Common myeloid progenitor, CD34-positive (primary cell): ENCODE measurements around the gene CYP24A1.

Source experiments
- CTCF ChIA-PET: fragments of 350-600 bp; sonication (Branson Sonifier 250); formaldehyde crosslinking; loops from one replicate; lab custom pipeline; 2021; ENCODE audit warnings: antibody characterized with exemption; lab: Charles Lee
- POLR2A ChIA-PET: fragments of 350-600 bp; sonication (Branson Sonifier 250); formaldehyde crosslinking; loops from one replicate; lab custom pipeline; 2021; ENCODE audit warnings: antibody characterized with exemption; lab: Charles Lee
- DNase-seq, 3 donors: peaks; one replicate each; pipeline versions ENCODE4 v3.0.0 to v3.0.0-alpha.2; 2013
- H3K27ac ChIP-seq, 2 experiments: 1 replicate in 1 of 2; 2 replicates in 1 of 2; pipeline ENCODE4 v1.7.0; 2013; ENCODE audit warnings: inconsistent platforms in 2 of 2, low read length in 2 of 2, mild to moderate bottlenecking in 2 of 2, low read depth in 1 of 2, moderate library complexity in 1 of 2; ENCODE audit not compliant: severe bottlenecking in 2 of 2, insufficient read depth in 1 of 2, poor library complexity in 1 of 2
- H3K27me3 ChIP-seq, 5 experiments: replicated peaks in 2 of 5; 1 replicate in 3 of 5; 2 replicates in 2 of 5; pipeline versions ENCODE4 v1.6.1 to v1.7.0; 2013; ENCODE audit warnings: low read length in 4 of 5, mild to moderate bottlenecking in 2 of 5, moderate library complexity in 2 of 5, inconsistent platforms in 1 of 5; ENCODE audit not compliant: insufficient read depth in 5 of 5, control insufficient read depth in 4 of 5
- H3K36me3 ChIP-seq, 4 experiments: 1 replicate in 2 of 4; 2 replicates in 2 of 4; pipeline versions ENCODE4 v1.6.1 to v1.7.0; 2013; ENCODE audit warnings: low read length in 3 of 4, control low read depth in 1 of 4, mild to moderate bottlenecking in 1 of 4; ENCODE audit not compliant: control insufficient read depth in 4 of 4, insufficient read depth in 4 of 4
- H3K4me1 ChIP-seq, 4 experiments: 1 replicate in 3 of 4; 2 replicates in 1 of 4; pipeline versions ENCODE4 v1.6.1 to v1.7.1; 2013; ENCODE audit warnings: low read length in 3 of 4, mild to moderate bottlenecking in 3 of 4, control low read depth in 1 of 4, inconsistent platforms in 1 of 4, moderate library complexity in 1 of 4; ENCODE audit not compliant: control insufficient read depth in 4 of 4, insufficient read depth in 4 of 4; ENCODE audit errors: control extremely low read depth in 1 of 4
- H3K4me3 ChIP-seq, 7 experiments: 1 replicate in 4 of 7; 2 replicates in 3 of 7; pipeline versions ENCODE4 v1.5.1 to v1.7.0; 2013; ENCODE audit warnings: mild to moderate bottlenecking in 7 of 7, low read length in 6 of 7, moderate library complexity in 6 of 7, inconsistent platforms in 2 of 7, low read depth in 2 of 7, control low read depth in 1 of 7; ENCODE audit not compliant: insufficient read depth in 4 of 7, control insufficient read depth in 1 of 7; ENCODE audit errors: extremely low read depth in 1 of 7
- H3K9me3 ChIP-seq, 5 experiments: 1 replicate in 4 of 5; 2 replicates in 1 of 5; pipeline versions ENCODE4 v1.6.1 to v1.7.1; 2013; ENCODE audit warnings: low read length in 4 of 5, mild to moderate bottlenecking in 2 of 5, inconsistent platforms in 1 of 5, low read depth in 1 of 5, moderate library complexity in 1 of 5; ENCODE audit not compliant: control insufficient read depth in 4 of 5, insufficient read depth in 2 of 5; ENCODE audit errors: control extremely low read depth in 1 of 5
- WGBS: methylation state at CpG from one replicate; pipeline ENCODE4 v1.1.5; 2013; ENCODE audit not compliant: insufficient coverage; 5-methylcytosine and 5-hydroxymethylcytosine counted together

CYP24A1 gene

DNA sequence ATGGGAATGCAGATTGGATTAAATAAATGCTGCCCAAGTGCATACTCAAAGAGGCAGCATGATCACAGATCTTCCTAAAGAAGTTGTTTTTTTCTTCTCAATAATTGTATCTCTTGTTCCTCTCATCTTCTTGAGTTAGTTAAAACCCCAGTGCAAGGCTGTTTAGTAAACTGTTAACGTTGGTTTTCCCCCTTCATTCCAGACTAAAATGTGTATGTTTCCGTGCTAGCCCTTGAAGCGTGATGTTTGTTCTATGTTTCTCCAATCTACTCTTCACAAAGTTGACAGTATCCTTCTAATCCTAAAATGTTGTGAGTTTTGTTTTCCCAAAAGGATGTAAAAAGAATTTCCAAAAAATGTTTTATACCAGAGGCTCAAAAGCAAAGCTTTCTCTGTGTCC lies 15.6 kb downstream of the CYP24A1 start:
- no peak overlapping the region for H3K4me3 ChIP-seq
- whole genome bisulfite sequencing = 81% methylated on average over 3 of the region's 3 CpGs
- ChIA-PET CTCF (no interaction called here), POLR2A (no interaction called here)
- H3K4me1 ChIP-seq = no peaks in the 10 kb centered on the region
- no peaks in the 10 kb centered on the region for H3K9me3 ChIP-seq
- no peaks in the 10 kb centered on the region for H3K36me3 ChIP-seq
- no peak overlapping the region for H3K27ac ChIP-seq
- peaks cover 0 to 23% (median 11%) of the 10 kb centered on the region in 5 experiments for H3K27me3 ChIP-seq
- no peak for DNase-seq

DNA sequence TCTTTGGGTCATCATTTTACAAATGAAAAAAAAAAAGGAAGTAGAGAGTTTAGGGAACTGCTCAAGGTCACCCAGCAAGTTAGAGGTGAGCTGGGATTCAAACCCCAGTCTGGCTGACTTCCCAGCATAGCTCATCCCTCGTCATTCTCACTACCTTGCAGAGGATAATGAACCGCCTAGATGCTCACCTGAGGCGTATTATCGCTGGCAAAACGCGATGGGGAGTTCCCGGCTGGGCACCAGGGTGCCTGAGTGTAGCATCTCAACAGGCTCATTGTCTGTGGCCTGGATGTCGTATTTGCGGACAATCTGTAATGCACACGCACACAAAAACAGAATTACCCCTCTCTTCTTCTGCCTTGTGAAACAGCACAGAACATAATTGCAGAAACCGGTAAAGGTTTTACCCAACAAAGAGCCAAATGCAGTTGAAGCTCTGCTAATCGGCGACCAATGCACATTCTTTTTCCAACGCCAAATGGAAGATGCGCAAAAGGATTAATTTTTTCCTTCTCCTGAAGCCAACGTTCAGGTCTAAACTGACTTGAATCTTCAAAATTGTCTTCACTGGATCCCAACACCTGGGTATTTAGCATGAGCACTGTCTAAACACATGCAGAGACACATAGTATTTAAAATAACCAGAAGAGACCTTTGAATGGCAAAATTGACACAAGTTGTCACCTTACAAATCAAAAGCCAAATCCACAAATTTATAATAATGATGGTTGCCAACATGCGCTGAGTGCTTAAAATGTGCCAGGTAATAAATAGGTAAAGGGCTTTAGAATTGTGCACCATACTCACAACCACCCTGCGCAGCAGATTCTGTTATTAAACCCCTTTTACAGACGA lies 16.6 kb downstream of the CYP24A1 start:
- CTCF ChIA-PET = interaction anchor here (0.8 kb wide), 1 partner anchor 10 kb away, joined by 3 read pairs; no protein-coding TSS in a partner anchor

DNA sequence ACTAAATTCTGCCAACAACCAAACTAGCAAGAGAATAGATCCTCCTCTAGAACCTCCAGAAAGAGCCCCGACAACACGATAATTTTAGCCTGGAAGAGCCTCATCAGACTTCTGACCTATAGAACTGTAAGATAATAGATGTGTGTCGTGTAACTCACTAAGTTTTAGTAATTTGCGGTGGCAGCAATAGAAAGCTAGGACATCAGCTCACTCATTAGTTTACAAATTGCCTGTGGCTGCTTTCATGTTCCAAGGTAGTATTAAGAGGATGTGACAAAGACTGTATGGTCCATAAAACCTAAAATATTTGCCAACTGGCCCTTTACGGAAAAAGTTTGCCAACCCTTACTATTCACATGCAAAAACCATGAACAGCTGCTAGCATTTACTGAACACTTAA lies 17.3 kb downstream of the CYP24A1 start:
- no peaks in the 10 kb centered on the region for H3K9me3 ChIP-seq
- WGBS = 100% methylated on average over 1 of the region's 5 CpGs
- no peak overlapping the region for H3K27ac ChIP-seq
- no peaks in the 10 kb centered on the region for H3K4me1 ChIP-seq
- H3K4me3 ChIP-seq = no peak overlapping the region
- ChIA-PET CTCF (interaction anchor here (0.8 kb wide), 1 partner anchor 10 kb away, joined by 3 read pairs; no protein-coding TSS in a partner anchor), POLR2A (no interaction called here)
- peaks cover 0 to 14% (median 6%) of the 10 kb centered on the region in 5 experiments for H3K27me3 ChIP-seq
- H3K36me3 ChIP-seq = no peaks in the 10 kb centered on the region
- no peak for DNase-seq

More for the DNA sequence above, 16.6 kb downstream of the CYP24A1 start:
- H3K4me3 ChIP-seq = no peak overlapping the region
- POLR2A ChIA-PET = no interaction called here
- H3K9me3 ChIP-seq = no peaks in the 10 kb centered on the region
- no peak for DNase-seq
- H3K36me3 ChIP-seq = no peaks in the 10 kb centered on the region
- no peak overlapping the region for H3K27ac ChIP-seq
- no peaks in the 10 kb centered on the region for H3K4me1 ChIP-seq
- 80% methylated on average over 18 of the region's 19 CpGs for WGBS
- peaks cover 0 to 15% (median 7%) of the 10 kb centered on the region in 5 experiments for H3K27me3 ChIP-seq

DNA sequence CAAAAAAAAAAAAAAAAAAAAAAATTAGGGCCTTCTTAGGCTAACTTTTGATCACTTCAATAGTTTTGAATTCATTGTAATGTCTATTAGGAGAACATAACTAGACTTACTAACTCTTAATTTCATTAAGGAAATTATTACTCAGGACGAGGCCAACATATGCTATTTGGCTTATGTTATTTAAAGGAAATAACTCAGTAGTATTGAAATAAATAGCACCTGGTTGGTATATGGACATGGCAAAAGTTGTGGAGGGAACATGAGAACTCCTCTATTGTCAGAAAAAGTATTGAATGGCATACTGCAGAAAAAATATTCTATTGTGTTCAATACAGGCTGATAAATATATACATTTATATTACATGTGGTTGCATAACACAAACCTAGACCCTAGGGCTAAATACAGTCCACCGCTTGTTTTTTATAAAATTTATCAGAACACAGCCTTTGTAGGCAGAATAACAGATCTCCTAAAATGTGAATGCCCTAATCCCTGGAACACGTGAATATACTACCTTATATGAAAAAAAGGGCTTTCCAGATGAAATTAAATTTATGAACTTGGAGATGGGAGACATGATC lies 18.0 kb downstream of the CYP24A1 start:
- H3K4me1 ChIP-seq = no peaks in the 10 kb centered on the region
- no peak overlapping the region for H3K27ac ChIP-seq
- no peaks in the 10 kb centered on the region for H3K36me3 ChIP-seq
- CTCF ChIA-PET = no interaction called here
- no peak overlapping the region for H3K4me3 ChIP-seq
- H3K9me3 ChIP-seq = no peaks in the 10 kb centered on the region
- no CpG with 5 or more reads among the region's 3 CpGs for WGBS
- POLR2A ChIA-PET = no interaction called here
- H3K27me3 ChIP-seq = peaks cover 0 to 10% (median 4%) of the 10 kb centered on the region in 5 experiments
- no peak for DNase-seq

DNA sequence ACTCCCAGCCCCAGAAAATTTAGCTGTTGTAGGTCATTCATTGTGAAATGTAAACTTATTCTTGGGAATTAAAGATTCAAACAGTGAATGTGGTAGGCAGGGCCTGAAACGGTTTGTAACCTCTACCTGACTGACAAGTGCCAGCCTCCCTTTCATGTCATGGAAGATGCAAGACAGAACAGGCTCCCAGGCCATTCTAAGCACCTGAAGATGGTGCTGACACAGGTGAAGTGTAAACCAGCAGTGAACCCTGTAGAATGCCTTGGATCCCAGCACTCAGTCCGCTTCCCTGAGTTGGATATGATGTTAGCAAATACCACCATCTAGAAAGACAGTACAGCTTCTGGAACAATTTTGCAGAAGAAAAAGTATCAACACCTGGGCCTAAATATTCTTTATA lies 19.3 kb downstream of the CYP24A1 start:
- Histone ChIP-seq H3K36me3 (no peaks in the 10 kb centered on the region), H3K4me3 (no peak overlapping the region), H3K27ac (no peak overlapping the region), H3K27me3 (peaks cover 0 to 8% (median 4%) of the 10 kb centered on the region in 5 experiments), H3K9me3 (no peaks in the 10 kb centered on the region), H3K4me1 (no peaks in the 10 kb centered on the region)
- POLR2A ChIA-PET = no interaction called here
- 100% methylated on average over 1 of the region's 2 CpGs for WGBS
- no peak for DNase-seq
- CTCF ChIA-PET = no interaction called here

DNA sequence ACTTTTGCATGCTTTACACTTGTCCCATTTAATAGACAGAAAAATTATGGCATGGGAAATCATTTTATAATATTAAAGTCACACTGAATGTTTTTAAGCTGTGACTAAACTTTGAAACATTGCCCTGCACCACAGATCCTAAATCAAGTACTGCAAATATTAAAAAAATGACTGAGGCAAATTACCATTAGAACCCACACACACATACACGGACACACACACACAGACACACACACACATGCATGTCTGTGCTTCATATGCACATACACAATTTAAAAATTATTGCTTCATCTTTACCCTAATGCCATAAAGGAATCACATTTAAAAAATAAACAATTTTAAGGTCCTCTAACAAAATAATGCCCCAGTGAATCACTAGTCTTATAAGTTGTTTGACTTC lies 19.9 kb downstream of the CYP24A1 start:
- ChIA-PET CTCF (no interaction called here), POLR2A (no interaction called here)
- H3K27ac ChIP-seq = no peak overlapping the region
- H3K4me3 ChIP-seq = no peak overlapping the region
- no CpG with 5 or more reads among the region's 1 CpG for WGBS
- peaks cover 0 to 9% (median 4%) of the 10 kb centered on the region in 5 experiments for H3K27me3 ChIP-seq
- no peaks in the 10 kb centered on the region for H3K4me1 ChIP-seq
- no peak for DNase-seq
- no peaks in the 10 kb centered on the region for H3K36me3 ChIP-seq
- H3K9me3 ChIP-seq = no peaks in the 10 kb centered on the region

DNA sequence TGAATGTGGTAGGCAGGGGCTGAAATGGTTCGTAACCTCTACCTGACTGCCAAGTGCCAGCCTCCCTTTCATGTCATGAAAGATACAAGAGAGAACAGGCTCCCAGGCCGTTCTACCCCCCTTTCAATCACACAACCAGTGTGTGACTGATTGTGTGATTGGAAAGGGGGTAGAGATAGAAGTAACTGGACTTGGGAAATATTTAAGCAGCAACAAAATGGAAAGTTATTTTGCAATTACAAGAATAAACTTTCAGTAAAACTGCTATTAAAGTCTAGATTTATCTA lies 20.8 kb downstream of the CYP24A1 start:
- peaks cover 0 to 9% (median 4%) of the 10 kb centered on the region in 5 experiments for H3K27me3 ChIP-seq
- H3K27ac ChIP-seq = no peak overlapping the region
- 100% methylated on average over 1 of the region's 2 CpGs for WGBS
- CTCF ChIA-PET = no interaction called here
- no peak for DNase-seq
- H3K4me1 ChIP-seq = no peaks in the 10 kb centered on the region
- POLR2A ChIA-PET = no interaction called here
- H3K36me3 ChIP-seq = no peaks in the 10 kb centered on the region
- no peaks in the 10 kb centered on the region for H3K9me3 ChIP-seq
- no peak overlapping the region for H3K4me3 ChIP-seq
